ENCODE data around the gene TMEM184A. TPM values are rescaled to one million over a fixed set of nuclear protein-coding genes. Genes with fewer than 3 reads are reported as not detected.
A peak's percentile ranks its signal among the peaks of the same experiment; 100 is the strongest.

The TMEM184A gene
- total and polyA plus RNA-seq, 10 of the 15 experiments (the other 5 are each of a cell fraction or from before 2014, with no cell fraction given), result 0.04 to 0.15 TPM; not detected in 8

DNA sequence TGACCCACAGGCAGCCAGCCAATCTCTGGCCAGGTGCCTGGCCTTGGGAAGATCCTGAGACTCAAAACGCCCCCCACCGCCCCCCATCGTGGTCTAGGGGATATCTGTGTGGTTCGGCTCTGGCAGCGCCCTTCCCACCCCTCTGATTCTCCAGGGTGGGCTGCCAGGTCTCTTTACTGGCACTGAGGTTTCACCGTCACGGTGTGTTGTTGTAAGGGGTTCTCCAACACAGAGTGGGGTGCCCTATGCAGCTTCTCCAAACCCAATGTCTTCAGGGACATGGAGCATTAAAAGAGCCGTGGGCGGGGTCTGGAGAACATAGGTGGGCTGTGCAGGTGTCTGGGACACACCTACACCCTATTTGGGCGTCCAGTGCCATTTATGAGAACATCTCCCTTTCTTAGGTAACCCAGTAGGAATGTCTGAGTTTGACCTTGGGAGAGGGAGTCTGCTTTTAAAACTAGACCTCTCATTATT, 24.0 kb downstream of the TMEM184A start:
- no peaks in the 10 kb centered on the region for H3K9me3 ChIP-seq (replicated peaks; ENCODE audit: control insufficient read depth, insufficient read depth, low read length)
- peaks cover 7% of the 10 kb centered on the region; the same call in 1 of the 2 replicates for H4K20me1 ChIP-seq (ENCODE audit: control insufficient read depth, insufficient read depth)
- ChIA-PET POLR2A (interaction anchor here (1.4 kb wide), 1 partner anchor 26 kb away, joined by 5 read pairs; no protein-coding TSS in a partner anchor), RAD21 (ENCODE audit: unreplicated experiment) (no interaction called here), CTCF (interaction anchor here (3.0 kb wide), 1 partner anchor 26 kb away, joined by 9 read pairs; no protein-coding TSS in a partner anchor), SMC1A (ENCODE audit: uncharacterized antibody, unreplicated experiment) (no interaction called here)
- peak overlapping the region; percentile 96 for H3K4me2 ChIP-seq (ENCODE audit: control insufficient read depth, insufficient read depth)
- in situ Hi-C loops (cut with MboI) (no loop called here), intact Hi-C loops (cut with micrococcal nuclease; ENCODE audit: unreplicated experiment) (loop anchor here (2.0 kb wide), 1 partner anchor 27 kb away; the partner anchor contains the start of gene INTS1)
- peak overlapping the region; percentile 63 for H3K4me3 ChIP-seq
- no peaks in the 10 kb centered on the region for H3K27me3 ChIP-seq (replicated peaks in 1 of 2; ENCODE audit: control insufficient read depth in 2 of 2, insufficient read depth in 2 of 2, low read length in 1 of 2)
- WGBS (ENCODE audit: insufficient coverage, insufficient replicate concordance, low lambda C conversion rate, missing lambda C conversion rate), result 7% methylated on average over 10 of the region's 10 CpGs
- no peak overlapping the region for H2AFZ ChIP-seq (ENCODE audit: control insufficient read depth, low read depth, low read length)
- H3K36me3 ChIP-seq (ENCODE audit: control insufficient read depth in 2 of 2, insufficient read depth in 2 of 2, low read length in 1 of 2), result peaks cover 0 to 2% of the 10 kb centered on the region in 2 experiments; a peak in 2 of 4 replicates
- TF ChIP-seq, protein P1, sequence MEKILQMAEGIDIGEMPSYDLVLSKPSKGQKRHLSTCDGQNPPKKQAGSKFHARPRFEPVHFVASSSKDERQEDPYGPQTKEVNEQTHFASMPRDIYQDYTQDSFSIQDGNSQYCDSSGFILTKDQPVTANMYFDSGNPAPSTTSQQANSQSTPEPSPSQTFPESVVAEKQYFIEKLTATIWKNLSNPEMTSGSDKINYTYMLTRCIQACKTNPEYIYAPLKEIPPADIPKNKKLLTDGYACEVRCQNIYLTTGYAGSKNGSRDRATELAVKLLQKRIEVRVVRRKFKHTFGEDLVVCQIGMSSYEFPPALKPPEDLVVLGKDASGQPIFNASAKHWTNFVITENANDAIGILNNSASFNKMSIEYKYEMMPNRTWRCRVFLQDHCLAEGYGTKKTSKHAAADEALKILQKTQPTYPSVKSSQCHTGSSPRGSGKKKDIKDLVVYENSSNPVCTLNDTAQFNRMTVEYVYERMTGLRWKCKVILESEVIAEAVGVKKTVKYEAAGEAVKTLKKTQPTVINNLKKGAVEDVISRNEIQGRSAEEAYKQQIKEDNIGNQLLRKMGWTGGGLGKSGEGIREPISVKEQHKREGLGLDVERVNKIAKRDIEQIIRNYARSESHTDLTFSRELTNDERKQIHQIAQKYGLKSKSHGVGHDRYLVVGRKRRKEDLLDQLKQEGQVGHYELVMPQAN (conservative IDR thresholded peaks at IDR 0.05), result no peak
- TF ChIP-seq, protein P2, sequence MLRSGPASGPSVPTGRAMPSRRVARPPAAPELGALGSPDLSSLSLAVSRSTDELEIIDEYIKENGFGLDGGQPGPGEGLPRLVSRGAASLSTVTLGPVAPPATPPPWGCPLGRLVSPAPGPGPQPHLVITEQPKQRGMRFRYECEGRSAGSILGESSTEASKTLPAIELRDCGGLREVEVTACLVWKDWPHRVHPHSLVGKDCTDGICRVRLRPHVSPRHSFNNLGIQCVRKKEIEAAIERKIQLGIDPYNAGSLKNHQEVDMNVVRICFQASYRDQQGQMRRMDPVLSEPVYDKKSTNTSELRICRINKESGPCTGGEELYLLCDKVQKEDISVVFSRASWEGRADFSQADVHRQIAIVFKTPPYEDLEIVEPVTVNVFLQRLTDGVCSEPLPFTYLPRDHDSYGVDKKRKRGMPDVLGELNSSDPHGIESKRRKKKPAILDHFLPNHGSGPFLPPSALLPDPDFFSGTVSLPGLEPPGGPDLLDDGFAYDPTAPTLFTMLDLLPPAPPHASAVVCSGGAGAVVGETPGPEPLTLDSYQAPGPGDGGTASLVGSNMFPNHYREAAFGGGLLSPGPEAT (IDR thresholded peaks at IDR 0.05; ENCODE audit: low read depth), result no peak
- TF ChIP-seq ZZZ3 (IDR thresholded peaks at IDR 0.05; ENCODE audit: control insufficient read depth, insufficient read length, low read depth), result no peak
- TF ChIP-seq NR2C2 (IDR thresholded peaks at IDR 0.05; ENCODE audit: borderline replicate concordance, control insufficient read depth, insufficient read length, low read depth), result no peak
- TF ChIP-seq, protein P3, sequence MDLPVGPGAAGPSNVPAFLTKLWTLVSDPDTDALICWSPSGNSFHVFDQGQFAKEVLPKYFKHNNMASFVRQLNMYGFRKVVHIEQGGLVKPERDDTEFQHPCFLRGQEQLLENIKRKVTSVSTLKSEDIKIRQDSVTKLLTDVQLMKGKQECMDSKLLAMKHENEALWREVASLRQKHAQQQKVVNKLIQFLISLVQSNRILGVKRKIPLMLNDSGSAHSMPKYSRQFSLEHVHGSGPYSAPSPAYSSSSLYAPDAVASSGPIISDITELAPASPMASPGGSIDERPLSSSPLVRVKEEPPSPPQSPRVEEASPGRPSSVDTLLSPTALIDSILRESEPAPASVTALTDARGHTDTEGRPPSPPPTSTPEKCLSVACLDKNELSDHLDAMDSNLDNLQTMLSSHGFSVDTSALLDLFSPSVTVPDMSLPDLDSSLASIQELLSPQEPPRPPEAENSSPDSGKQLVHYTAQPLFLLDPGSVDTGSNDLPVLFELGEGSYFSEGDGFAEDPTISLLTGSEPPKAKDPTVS (IDR thresholded peaks at IDR 0.05; ENCODE audit: low read depth, low read length), result no peak
- TF ChIP-seq EGR1 (IDR thresholded peaks at IDR 0.05; ENCODE audit: borderline replicate concordance in 1 of 2, low read depth in 2 of 2, low read length in 2 of 2), result no peak
- TF ChIP-seq TARDBP (IDR thresholded peaks at IDR 0.05; ENCODE audit: borderline replicate concordance), result no peak
- no peak for TF ChIP-seq ZBED1 (IDR thresholded peaks at IDR 0.05; ENCODE audit: borderline replicate concordance)
- TF ChIP-seq CEBPB (IDR thresholded peaks at IDR 0.05; ENCODE audit: borderline replicate concordance in 1 of 2, low read depth in 2 of 2, low read length in 2 of 2), result no peak
- TF ChIP-seq CBX5 (IDR thresholded peaks at IDR 0.05; ENCODE audit: low read depth), result no peak
- H3K9ac ChIP-seq (ENCODE audit: control insufficient read depth, insufficient read depth, low read length), result peak overlapping the region; percentile 71
- no peak for DNase-seq (ENCODE audit: low read depth, low spot score)
- no TSS peak for BruUV-seq (replicated peaks)
- FAIRE-seq, result no peak
- ATAC-seq, result peak; percentile 2; the same call in 1 of the 3 replicates
- peak overlapping the region; percentile 69 for H3K27ac ChIP-seq (ENCODE audit: control insufficient read depth, insufficient read depth)
- peaks cover 13% of the 10 kb centered on the region for H3K4me1 ChIP-seq (ENCODE audit: control insufficient read depth, insufficient read depth, low read length)
- H3K79me2 ChIP-seq (ENCODE audit: control insufficient read depth, insufficient read depth, low read length), result peaks cover 40% of the 10 kb centered on the region

All from GM12878 (cell line).